Esophagus muscularis mucosa (tissue), 4 donors: ENCODE data around the gene RNF7. TPM values are rescaled to one million over a fixed set of nuclear protein-coding genes. Genes with fewer than 3 reads are reported as not detected.

Experiments used
- DNase-seq: peaks from one replicate; pipeline ENCODE4 v3.0.0-alpha.2; 2017; ENCODE audit errors: extremely low spot score
- H3K27ac ChIP-seq, 4 donors: fragments of 200-600 bp; sonication (generic); replicated peaks in 1 of 4; 1 replicate in 3 of 4; 2 replicates in 1 of 4; pipeline ENCODE4 v1.5.1; 2016 to 2019; ENCODE audit warnings: mild to moderate bottlenecking in 1 of 4
- H3K27me3 ChIP-seq, 4 donors: fragments of 200-600 bp; sonication (generic); one replicate each; pipeline versions ENCODE4 v1.5.1 to v1.6.0; 2016 to 2019
- H3K36me3 ChIP-seq, 4 donors: fragments of 200-600 bp; sonication (generic); one replicate each; pipeline ENCODE4 v1.5.1; 2016 to 2019
- H3K4me1 ChIP-seq, 4 donors: fragments of 200-600 bp; sonication (generic); one replicate each; pipeline ENCODE4 v1.5.1; 2016 to 2019
- H3K4me3 ChIP-seq, 4 donors: fragments of 200-600 bp; sonication (generic); 1 replicate in 2 of 4; 2 replicates in 2 of 4; pipeline ENCODE4 v1.5.1; 2016 to 2019; ENCODE audit warnings: mild to moderate bottlenecking in 4 of 4, moderate library complexity in 1 of 4
- H3K9me3 ChIP-seq, 4 donors: fragments of 200-600 bp; sonication (generic); 1 replicate in 3 of 4; 2 replicates in 1 of 4; pipeline ENCODE4 v1.5.1; 2016 to 2019
- CTCF ChIP-seq, 3 experiments: fragments of 200-600 bp in 2 of 3; fragments of 450-650 bp in 1 of 3; sonication (generic) in 2 of 3; IDR thresholded peaks; one replicate each; pipeline ENCODE4 v1.5.1; 2017 to 2019; ENCODE audit warnings: antibody characterized with exemption in 3 of 3, mild to moderate bottlenecking in 2 of 3, moderate library complexity in 1 of 3
- EP300 ChIP-seq: sonication (generic); formaldehyde crosslinking; IDR thresholded peaks from one replicate; pipeline ENCODE4 v1.6.1; 2017; ENCODE audit warnings: antibody characterized with exemption
- POLR2A ChIP-seq: fragments of 450-650 bp; IDR thresholded peaks from one replicate; pipeline ENCODE4 v1.6.1; 2017; ENCODE audit warnings: antibody characterized with exemption, moderate library complexity, mild to moderate bottlenecking, low read depth
- POLR2AphosphoS5 ChIP-seq, 2 donors: sonication (generic); formaldehyde crosslinking; IDR thresholded peaks; one replicate each; pipeline ENCODE4 v1.6.1; 2017; ENCODE audit warnings: antibody characterized with exemption in 2 of 2
- WGBS: methylation state at CpG from one replicate; pipeline ENCODE4 v1.1.5; 2018; 5-methylcytosine and 5-hydroxymethylcytosine counted together
- intact Hi-C: fragments of 100-400 bp; cut with DNase I; formaldehyde crosslinking; loops from one replicate; pipeline ENCODE4 v1.15.1; 2023
- total RNA-seq, 4 donors: library from RNA; depleted of rRNA; stranded (reverse); fragments of >200 nt; gene quantifications; one replicate each; pipeline versions ENCODE4 v1.1.0 to v1.2.1, GENCODE V29; 2016

The RNF7 gene
- total RNA-seq, 4 donors from 2014 or later, result 47.2 to 107 (median 80.2) TPM

GRCh38 chr3:141724186-141724585 is 13.9 kb upstream of the RNF7 start:
- intact Hi-C loops, result no loop called here
- no peak overlapping the region for H3K4me3 ChIP-seq

GRCh38 chr3:141725036-141725435 is 13.1 kb upstream of the RNF7 start:
- WGBS, result 93% methylated on average over 4 of the region's 4 CpGs
- no peaks in the 10 kb centered on the region for H3K27me3 ChIP-seq
- no peaks in the 10 kb centered on the region for H3K4me1 ChIP-seq
- no peak overlapping the region for H3K4me3 ChIP-seq
- intact Hi-C loops, result no loop called here
- TF ChIP-seq POLR2AphosphoS5 (IDR thresholded peaks at IDR 0.05), result no peak
- TF ChIP-seq POLR2A, result no peak
- TF ChIP-seq CTCF (IDR thresholded peaks at IDR 0.05), result no peak
- no peak for TF ChIP-seq EP300
- H3K36me3 ChIP-seq, result no peaks in the 10 kb centered on the region
- DNase-seq, result no peak
- H3K9me3 ChIP-seq, result no peaks in the 10 kb centered on the region
- H3K27ac ChIP-seq, result no peak overlapping the region

More at GRCh38 chr3:141724186-141724585, 13.9 kb upstream of the RNF7 start:
- Histone ChIP-seq H3K4me1 (no peaks in the 10 kb centered on the region), H3K27ac (no peak overlapping the region), H3K36me3 (no peaks in the 10 kb centered on the region), H3K27me3 (no peaks in the 10 kb centered on the region), H3K9me3 (no peaks in the 10 kb centered on the region)
- DNase-seq, result no peak
- 92% methylated on average over 1 of the region's 1 CpG for WGBS
- TF ChIP-seq POLR2AphosphoS5 (IDR thresholded peaks at IDR 0.05) (no peak), EP300 (no peak), POLR2A (no peak), CTCF (IDR thresholded peaks at IDR 0.05) (no peak)

GRCh38 chr3:141726483-141726882 is 11.6 kb upstream of the RNF7 start:
- Histone ChIP-seq H3K27ac (no peak overlapping the region), H3K27me3 (no peaks in the 10 kb centered on the region), H3K36me3 (no peaks in the 10 kb centered on the region), H3K4me1 (no peaks in the 10 kb centered on the region), H3K4me3 (no peak overlapping the region), H3K9me3 (no peaks in the 10 kb centered on the region)
- intact Hi-C loops, result no loop called here
- WGBS, result 71% methylated on average over 1 of the region's 1 CpG
- no peak for DNase-seq
- TF ChIP-seq CTCF (IDR thresholded peaks at IDR 0.05), result no peak
- TF ChIP-seq POLR2AphosphoS5 (IDR thresholded peaks at IDR 0.05), result no peak
- TF ChIP-seq POLR2A, result no peak
- TF ChIP-seq EP300, result no peak

GRCh38 chr3:141728355-141728892 is 9.7 kb upstream of the RNF7 start:
- Histone ChIP-seq H3K27me3 (no peaks in the 10 kb centered on the region), H3K27ac (no peak overlapping the region), H3K4me3 (no peak overlapping the region), H3K4me1 (no peaks in the 10 kb centered on the region), H3K36me3 (no peaks in the 10 kb centered on the region), H3K9me3 (no peaks in the 10 kb centered on the region)
- TF ChIP-seq POLR2A (no peak), EP300 (no peak), POLR2AphosphoS5 (IDR thresholded peaks at IDR 0.05) (no peak), CTCF (IDR thresholded peaks at IDR 0.05) (no peak)
- DNase-seq, result no peak
- 69% methylated on average over 5 of the region's 5 CpGs for WGBS
- intact Hi-C loops, result no loop called here

GRCh38 chr3:141729240-141729639 is 8.9 kb upstream of the RNF7 start:
- no peak overlapping the region for H3K4me3 ChIP-seq
- no peaks in the 10 kb centered on the region for H3K27me3 ChIP-seq
- 79% methylated on average over 4 of the region's 4 CpGs for WGBS
- no peaks in the 10 kb centered on the region for H3K9me3 ChIP-seq
- H3K4me1 ChIP-seq, result no peaks in the 10 kb centered on the region
- DNase-seq, result no peak
- intact Hi-C loops, result no loop called here
- no peaks in the 10 kb centered on the region for H3K36me3 ChIP-seq
- no peak overlapping the region for H3K27ac ChIP-seq
- TF ChIP-seq POLR2A (no peak), CTCF (IDR thresholded peaks at IDR 0.05) (no peak), EP300 (no peak)
